HG02840 (cell line): ENCODE measurements around the gene SIVA1.
"Not testable (repeated sequence)": the region's sequence is repeated elsewhere in the genome, so short reads cannot be mapped to it uniquely, and the experiment has no call there.

Experiments used
- ATAC-seq: cut with Tn5 transposase; IDR thresholded peaks from one replicate; pipeline ENCODE4 v1.9.1; 2021; ENCODE audit warnings: mild to moderate bottlenecking, moderate library complexity, moderate number of reproducible peaks; ENCODE audit not compliant: unreplicated experiment, low FRiP score

Gene SIVA1

GRCh38 chr14:104749111-104749649, 3.8 kb upstream of the SIVA1 start:
- no peak for ATAC-seq

GRCh38 chr14:104750056-104750752, 2.7 kb upstream of the SIVA1 start:
- ATAC-seq = no peak

- ATAC-seq = not testable (repeated sequence)
These were observed 2.2 kb upstream of the SIVA1 start for GRCh38 chr14:104750753-104751057.

GRCh38 chr14:104751539-104752422, 1.2 kb upstream of the SIVA1 start:
- no peak for ATAC-seq

GRCh38 chr14:104752423-104752734, 568 bp upstream of the SIVA1 start:
- ATAC-seq = peak; percentile 0

GRCh38 chr14:104753528-104754212, 723 bp downstream of the SIVA1 start:
- ATAC-seq = no peak

- no peak for ATAC-seq
These were observed 1.4 kb downstream of the SIVA1 start for GRCh38 chr14:104754213-104754851.

GRCh38 chr14:104755621-104756020, 2.7 kb downstream of the SIVA1 start:
- ATAC-seq = no peak

GRCh38 chr14:104756477-104757237, 3.7 kb downstream of the SIVA1 start:
- ATAC-seq = no peak

- ATAC-seq = no peak
These were observed 4.3 kb downstream of the SIVA1 start for GRCh38 chr14:104757238-104757585.

GRCh38 chr14:104757681-104758392, 4.9 kb downstream of the SIVA1 start:
- ATAC-seq = no peak

- no peak for ATAC-seq
These were observed 6.3 kb downstream of the SIVA1 start for GRCh38 chr14:104758981-104759969.

GRCh38 chr14:104765517-104765916, 12.6 kb downstream of the SIVA1 start:
- ATAC-seq = no peak

- ATAC-seq = no peak
These were observed 13.4 kb downstream of the SIVA1 start for GRCh38 chr14:104766256-104766862.

- no peak for ATAC-seq
These were observed 14.1 kb downstream of the SIVA1 start for GRCh38 chr14:104766863-104767633.

- ATAC-seq = no peak
These were observed 14.6 kb downstream of the SIVA1 start for GRCh38 chr14:104767634-104767918.
